Natural killer cell (primary cell): ENCODE results near the gene BEX4. TPM values are rescaled to one million over a fixed set of nuclear protein-coding genes. Genes with fewer than 3 reads are reported as not detected.

ENCODE experiments used
- ATAC-seq, 3 donors: fragments of 150-1000 bp in 2 of 3; fragments of 200-7000 bp in 1 of 3; cut with Tn5 transposase; 1 replicate in 1 of 3; 2 replicates in 2 of 3; pipeline ENCODE4 v1.10.0; 2021; ENCODE audit warnings: mild to moderate bottlenecking in 2 of 3, moderate library complexity in 2 of 3
- DNase-seq, 2 donors: peaks; one replicate each; pipeline versions ENCODE4 v3.0.0 to v3.0.0-alpha.2; 2013 to 2021; ENCODE audit warnings: mixed read lengths in 1 of 2
- H3K27ac ChIP-seq: one replicate; pipeline ENCODE4 v1.5.1; 2013; ENCODE audit warnings: mild to moderate bottlenecking, low read length
- H3K27me3 ChIP-seq: one replicate; pipeline ENCODE4 v1.6.1; 2013; ENCODE audit warnings: low read length; ENCODE audit not compliant: control insufficient read depth, insufficient read depth
- H3K36me3 ChIP-seq: one replicate; pipeline ENCODE4 v1.6.1; 2013; ENCODE audit warnings: low read length; ENCODE audit not compliant: control insufficient read depth, insufficient read depth
- H3K4me1 ChIP-seq: one replicate; pipeline ENCODE4 v1.6.1; 2013; ENCODE audit warnings: low read length; ENCODE audit not compliant: control insufficient read depth, insufficient read depth
- H3K4me3 ChIP-seq: one replicate; pipeline ENCODE4 v1.5.1; 2013; ENCODE audit warnings: low read length
- H3K9me3 ChIP-seq: one replicate; pipeline ENCODE4 v1.6.1; 2013; ENCODE audit warnings: low read length; ENCODE audit not compliant: control insufficient read depth, insufficient read depth
- H3K27ac Mint-ChIP-seq, 2 donors: one replicate each; pipeline ENCODE4 v1.8.0; 2022; ENCODE audit warnings: mild to moderate bottlenecking in 2 of 2, mixed read lengths in 2 of 2, moderate library complexity in 1 of 2
- H3K27me3 Mint-ChIP-seq, 2 donors: one replicate each; pipeline ENCODE4 v1.8.0; 2022; ENCODE audit warnings: low read depth in 2 of 2, mixed read lengths in 2 of 2
- H3K36me3 Mint-ChIP-seq: one replicate; pipeline ENCODE4 v1.8.0; 2022; ENCODE audit warnings: mixed read lengths
- H3K4me1 Mint-ChIP-seq, 2 donors: one replicate each; pipeline ENCODE4 v1.8.0; 2022; ENCODE audit warnings: mixed read lengths in 2 of 2
- H3K4me3 Mint-ChIP-seq: one replicate; pipeline ENCODE4 v1.8.0; 2022; ENCODE audit warnings: mild to moderate bottlenecking, moderate library complexity, mixed read lengths
- H3K9me3 Mint-ChIP-seq, 2 donors: one replicate each; pipeline ENCODE4 v1.8.0; 2022; ENCODE audit warnings: mixed read lengths in 2 of 2
- CTCF ChIP-seq: fragments of 200-600 bp; IDR thresholded peaks from one replicate; pipeline ENCODE4 v1.8.0; 2022; ENCODE audit warnings: antibody characterized with exemption
- WGBS: methylation state at CpG from one replicate; pipeline ENCODE4 v1.1.7; 2013; ENCODE audit warnings: missing lambda C conversion rate; ENCODE audit not compliant: insufficient coverage; 5-methylcytosine and 5-hydroxymethylcytosine counted together
- intact Hi-C: fragments of 100-400 bp; cut with micrococcal nuclease; formaldehyde crosslinking; loops from one replicate; pipeline ENCODE4 v1.14.2; 2022
- total RNA-seq, 4 donors: library from RNA; stranded (reverse); fragments of 120-200 nt in 1 of 4; gene quantifications; one replicate each; pipeline versions ENCODE4 v1.2.3 to v1.2.4, GENCODE V29; 2013 to 2022

The BEX4 gene
- total RNA-seq, 3 donors from 2014 or later (not counting 1 experiment from before 2014, with no cell fraction given), result 30.8 to 53.4 (median 47.1) TPM

GRCh38 chrX:103254171-103254824, 39.4 kb downstream of the BEX4 start:
- no peaks in the 10 kb centered on the region for H3K36me3 Mint-ChIP-seq
- no peaks in the 10 kb centered on the region for H3K36me3 ChIP-seq
- no peaks in the 10 kb centered on the region for H3K9me3 Mint-ChIP-seq
- peak overlapping the region; percentile 96 for H3K4me3 Mint-ChIP-seq
- 2% methylated on average over 18 of the region's 22 CpGs for WGBS
- no peaks in the 10 kb centered on the region for H3K27me3 Mint-ChIP-seq
- DNase-seq, result peak; percentile 20 to 58
- H3K27me3 ChIP-seq, result no peaks in the 10 kb centered on the region
- intact Hi-C loops, result loop anchor here (2.0 kb wide), 1 partner anchor 39 kb away; the partner anchor contains the start of gene BEX4
- H3K27ac ChIP-seq, result peak overlapping the region; percentile 81
- H3K4me1 ChIP-seq, result peaks cover 12% of the 10 kb centered on the region
- TF ChIP-seq CTCF, result no peak
- H3K9me3 ChIP-seq, result no peaks in the 10 kb centered on the region
- peak; percentile 59 to 74 (median 66) for ATAC-seq
- H3K27ac Mint-ChIP-seq, result peak overlapping the region; percentile 92 to 99
- peak overlapping the region; percentile 71 for H3K4me3 ChIP-seq
- H3K4me1 Mint-ChIP-seq, result peaks cover 20 to 21% of the 10 kb centered on the region in 2 donors

DNA sequence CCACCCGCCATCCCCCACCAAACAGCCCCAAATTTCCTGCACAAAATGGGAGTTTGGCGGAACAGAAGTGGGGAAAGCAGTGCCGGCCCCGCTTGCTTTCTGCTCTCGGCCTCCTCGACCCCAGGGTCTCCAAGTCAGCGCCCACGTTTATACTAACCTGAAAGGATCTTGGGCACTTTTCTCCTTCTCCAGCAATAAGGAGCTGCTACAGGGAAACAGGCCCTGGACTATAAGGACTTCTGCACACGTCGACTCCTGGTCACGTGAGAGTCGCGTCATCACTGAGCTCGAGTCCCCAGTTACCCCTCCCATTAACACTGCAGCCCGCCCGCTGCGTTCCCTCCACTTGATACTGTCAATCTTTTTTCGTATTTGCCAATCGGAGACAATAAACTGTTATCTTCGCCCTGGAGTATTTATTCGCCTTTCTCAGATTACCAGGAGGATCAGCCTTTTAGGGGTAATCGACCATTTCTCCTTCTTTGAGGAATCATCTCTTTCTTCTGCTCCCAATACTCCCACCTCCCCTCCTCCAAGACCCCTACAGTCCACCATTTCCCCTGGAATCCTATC, 40.1 kb downstream of the BEX4 start, which contains the start of gene TCEAL8:
TCEAL8 (minus strand) TSS at position 235 of the 573 bp plus-strand sequence. CDS start 1,176 bp downstream, outside the sequence.
- Mint-ChIP-seq H3K4me3 (peak within 1 kb of the TSS; percentile 96), H3K4me1 (peaks cover 20 to 21% of the 10 kb centered on the region in 2 donors), H3K9me3 (no peaks in the 10 kb centered on the region), H3K27me3 (peaks cover 0 to under 1% of the 10 kb centered on the region in 2 donors), H3K36me3 (no peaks in the 10 kb centered on the region), H3K27ac (peak within 1 kb of the TSS; percentile 92 to 99)
- H3K4me1 ChIP-seq, result peaks cover 12% of the 10 kb centered on the region
- intact Hi-C loops, result loop anchor here (2.0 kb wide), 1 partner anchor 40 kb away; the partner anchor contains the start of gene BEX4
- no peak for TF ChIP-seq CTCF
- ATAC-seq (peak; percentile 88 to 92 (median 91)), DNase-seq (peak; percentile 45 to 84)
- H3K27me3 ChIP-seq, result no peaks in the 10 kb centered on the region
- H3K27ac ChIP-seq, result peak within 1 kb of the TSS; percentile 81
- H3K9me3 ChIP-seq, result no peaks in the 10 kb centered on the region
- H3K36me3 ChIP-seq, result no peaks in the 10 kb centered on the region
- H3K4me3 ChIP-seq, result peak within 1 kb of the TSS; percentile 71
- WGBS, result 0% methylated on average over 21 of the region's 22 CpGs

- ATAC-seq (no peak), DNase-seq (no peak)
- no peak overlapping the region for H3K4me3 ChIP-seq
- H3K36me3 Mint-ChIP-seq, result no peaks in the 10 kb centered on the region
- intact Hi-C loops, result no loop called here
- H3K27ac Mint-ChIP-seq, result no peak overlapping the region
- peaks cover 12% of the 10 kb centered on the region for H3K4me1 ChIP-seq
- no peaks in the 10 kb centered on the region for H3K36me3 ChIP-seq
- H3K27me3 ChIP-seq, result no peaks in the 10 kb centered on the region
- no peak overlapping the region for H3K27ac ChIP-seq
- H3K4me3 Mint-ChIP-seq, result peak overlapping the region; percentile 28
- H3K9me3 Mint-ChIP-seq, result no peaks in the 10 kb centered on the region
- no peaks in the 10 kb centered on the region for H3K9me3 ChIP-seq
- H3K4me1 Mint-ChIP-seq, result peaks cover 20 to 21% of the 10 kb centered on the region in 2 donors
- peaks cover 3 to 14% of the 10 kb centered on the region in 2 donors for H3K27me3 Mint-ChIP-seq
- TF ChIP-seq CTCF, result no peak
These were observed 41.7 kb downstream of the BEX4 start for GRCh38 chrX:103256651-103257050.
